SK-N-SH treated with all-trans-retinoic acid at 6 μM for 48 hours (cell line): Measurements from ENCODE around the gene NCKAP5.
A peak's percentile ranks its signal among the peaks of the same experiment; 100 is the strongest.

Experiments used
- ATAC-seq: fragments of 200-7000 bp; cut with Tn5 transposase; 3 replicates; pipeline ENCODE4 v1.9.1; 2020; ENCODE audit warnings: mild to moderate bottlenecking, moderate library complexity
- ARNTL ChIP-seq: fragments of 450-650 bp; formaldehyde crosslinking; IDR thresholded peaks from 2 replicates; pipeline ENCODE4 v1.5.0; 2020; ENCODE audit warnings: low read depth, mild to moderate bottlenecking, moderate library complexity, borderline replicate concordance
- BACH2 ChIP-seq: fragments of 250-450 bp; sonication (Bioruptor Pico); IDR thresholded peaks from 2 replicates; pipeline ENCODE4 v1.9.0; 2021; ENCODE audit warnings: mild to moderate bottlenecking, borderline replicate concordance
- ESRRG ChIP-seq: fragments of 250-450 bp; sonication (Bioruptor Pico); IDR thresholded peaks from 2 replicates; pipeline ENCODE4 v1.6.1; 2021; ENCODE audit warnings: mild to moderate bottlenecking
- GLIS3 ChIP-seq: fragments of 250-450 bp; sonication (Bioruptor Pico); IDR thresholded peaks from 2 replicates; pipeline ENCODE4 v1.5.0; 2020; ENCODE audit warnings: mild to moderate bottlenecking, moderate library complexity
- ISL1 ChIP-seq: fragments of 250-450 bp; sonication (Bioruptor Pico); IDR thresholded peaks from 2 replicates; pipeline ENCODE4 v2.1.2; 2022; ENCODE audit warnings: mild to moderate bottlenecking, moderate library complexity
- OSR1 ChIP-seq: fragments of 250-450 bp; sonication (Bioruptor Pico); IDR thresholded peaks from 2 replicates; pipeline ENCODE4 v1.8.0; 2022; ENCODE audit warnings: moderate library complexity, mild to moderate bottlenecking, inconsistent platforms
- PPARA ChIP-seq: fragments of 250-450 bp; sonication (Bioruptor Pico); IDR thresholded peaks from 2 replicates; pipeline ENCODE4 v1.5.0; 2020; ENCODE audit warnings: mild to moderate bottlenecking, borderline replicate concordance
- RARB ChIP-seq: fragments of 250-450 bp; sonication (Bioruptor Pico); IDR thresholded peaks from 2 replicates; pipeline ENCODE4 v1.8.0; 2021; ENCODE audit warnings: mild to moderate bottlenecking, moderate library complexity
- SNAI2 ChIP-seq: fragments of 250-450 bp; sonication (Bioruptor Pico); IDR thresholded peaks from 2 replicates; pipeline ENCODE4 v1.5.0; 2020; ENCODE audit warnings: mild to moderate bottlenecking, moderate library complexity
- TCF4 ChIP-seq: fragments of 250-450 bp; sonication (Bioruptor Pico); IDR thresholded peaks from 2 replicates; pipeline ENCODE4 v1.8.0; 2021; ENCODE audit warnings: mild to moderate bottlenecking, moderate library complexity, borderline replicate concordance
- TOX ChIP-seq: fragments of 250-450 bp; sonication (Bioruptor Pico); IDR thresholded peaks from 2 replicates; pipeline ENCODE4 v1.8.0; 2021; ENCODE audit warnings: mild to moderate bottlenecking, moderate library complexity, borderline replicate concordance
- ZFP3 ChIP-seq: fragments of 250-450 bp; sonication (Bioruptor Pico); IDR thresholded peaks from 2 replicates; pipeline ENCODE4 v1.5.0; 2020; ENCODE audit warnings: mild to moderate bottlenecking, moderate library complexity
- ZFP30 ChIP-seq: fragments of 450-650 bp; formaldehyde crosslinking; IDR thresholded peaks from 2 replicates; pipeline ENCODE4 v1.5.0; 2022; ENCODE audit warnings: mild to moderate bottlenecking, moderate library complexity
- ZNF565 ChIP-seq: fragments of 450-650 bp; formaldehyde crosslinking; conservative IDR thresholded peaks from 2 replicates; pipeline ENCODE4 v1.5.0; 2020; ENCODE audit warnings: low read depth, mild to moderate bottlenecking, moderate library complexity
- ZNF70 ChIP-seq: fragments of 450-650 bp; formaldehyde crosslinking; IDR thresholded peaks from 2 replicates; pipeline ENCODE4 v1.5.0; 2020; ENCODE audit warnings: mild to moderate bottlenecking, moderate library complexity
- ZNF8 ChIP-seq: fragments of 450-650 bp; formaldehyde crosslinking; IDR thresholded peaks from 2 replicates; pipeline ENCODE4 v1.5.0; 2020; ENCODE audit warnings: mild to moderate bottlenecking, moderate library complexity
- TF ChIP-seq, protein P1 (sequence below): fragments of 250-450 bp; sonication (Bioruptor Pico); IDR thresholded peaks from 2 replicates; pipeline ENCODE4 v1.5.0; 2020; ENCODE audit warnings: mild to moderate bottlenecking, moderate library complexity
- TF ChIP-seq, protein P2 (sequence below): fragments of 250-450 bp; sonication (Bioruptor Pico); IDR thresholded peaks from 2 replicates; pipeline ENCODE4 v1.8.0; 2021; ENCODE audit warnings: low read depth, mild to moderate bottlenecking, moderate library complexity, borderline replicate concordance
- TF ChIP-seq, protein P3 (sequence below): fragments of 250-450 bp; sonication (Bioruptor Pico); IDR thresholded peaks from 2 replicates; pipeline ENCODE4 v1.8.0; 2020; ENCODE audit warnings: mild to moderate bottlenecking, moderate library complexity, borderline replicate concordance

The NCKAP5 gene

DNA sequence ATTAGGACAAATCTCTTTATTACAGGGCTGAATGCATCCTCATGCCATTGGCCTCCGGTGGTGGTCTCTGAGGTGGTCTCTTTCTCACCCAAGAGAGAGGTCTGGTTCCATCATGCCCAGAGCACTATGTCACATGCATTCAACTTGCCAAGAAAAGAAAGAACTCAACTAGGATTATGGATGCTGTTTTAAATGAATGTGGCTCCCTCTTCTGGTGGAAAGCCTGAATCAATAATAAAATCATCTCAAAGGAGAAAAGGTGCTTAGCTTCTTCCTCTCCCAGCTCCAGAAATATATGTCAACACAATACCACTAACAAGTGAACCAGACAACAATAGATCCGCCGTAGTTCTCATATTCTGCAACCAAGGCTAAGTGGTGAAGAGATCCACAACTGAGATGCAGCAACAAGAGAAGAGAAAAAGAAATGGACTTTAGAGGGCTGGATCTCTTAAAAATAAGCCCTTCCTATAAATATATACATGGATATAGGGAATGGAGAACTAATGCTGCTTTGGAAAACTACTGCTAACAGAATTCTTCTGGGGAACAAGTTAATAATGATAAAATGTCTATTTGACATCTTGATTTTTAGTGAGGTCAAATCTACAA is 396.8 kb downstream of the NCKAP5 start:
- ATAC-seq, result peak; percentile 86
- TF ChIP-seq SNAI2 (no peak), OSR1 (CRISPR knock-in tag) (no peak), BACH2 (CRISPR knock-in tag) (no peak)
- TF ChIP-seq, protein P1, sequence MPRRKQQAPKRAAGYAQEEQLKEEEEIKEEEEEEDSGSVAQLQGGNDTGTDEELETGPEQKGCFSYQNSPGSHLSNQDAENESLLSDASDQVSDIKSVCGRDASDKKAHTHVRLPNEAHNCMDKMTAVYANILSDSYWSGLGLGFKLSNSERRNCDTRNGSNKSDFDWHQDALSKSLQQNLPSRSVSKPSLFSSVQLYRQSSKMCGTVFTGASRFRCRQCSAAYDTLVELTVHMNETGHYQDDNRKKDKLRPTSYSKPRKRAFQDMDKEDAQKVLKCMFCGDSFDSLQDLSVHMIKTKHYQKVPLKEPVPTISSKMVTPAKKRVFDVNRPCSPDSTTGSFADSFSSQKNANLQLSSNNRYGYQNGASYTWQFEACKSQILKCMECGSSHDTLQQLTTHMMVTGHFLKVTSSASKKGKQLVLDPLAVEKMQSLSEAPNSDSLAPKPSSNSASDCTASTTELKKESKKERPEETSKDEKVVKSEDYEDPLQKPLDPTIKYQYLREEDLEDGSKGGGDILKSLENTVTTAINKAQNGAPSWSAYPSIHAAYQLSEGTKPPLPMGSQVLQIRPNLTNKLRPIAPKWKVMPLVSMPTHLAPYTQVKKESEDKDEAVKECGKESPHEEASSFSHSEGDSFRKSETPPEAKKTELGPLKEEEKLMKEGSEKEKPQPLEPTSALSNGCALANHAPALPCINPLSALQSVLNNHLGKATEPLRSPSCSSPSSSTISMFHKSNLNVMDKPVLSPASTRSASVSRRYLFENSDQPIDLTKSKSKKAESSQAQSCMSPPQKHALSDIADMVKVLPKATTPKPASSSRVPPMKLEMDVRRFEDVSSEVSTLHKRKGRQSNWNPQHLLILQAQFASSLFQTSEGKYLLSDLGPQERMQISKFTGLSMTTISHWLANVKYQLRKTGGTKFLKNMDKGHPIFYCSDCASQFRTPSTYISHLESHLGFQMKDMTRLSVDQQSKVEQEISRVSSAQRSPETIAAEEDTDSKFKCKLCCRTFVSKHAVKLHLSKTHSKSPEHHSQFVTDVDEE (CRISPR knock-in tag), result no peak

DNA sequence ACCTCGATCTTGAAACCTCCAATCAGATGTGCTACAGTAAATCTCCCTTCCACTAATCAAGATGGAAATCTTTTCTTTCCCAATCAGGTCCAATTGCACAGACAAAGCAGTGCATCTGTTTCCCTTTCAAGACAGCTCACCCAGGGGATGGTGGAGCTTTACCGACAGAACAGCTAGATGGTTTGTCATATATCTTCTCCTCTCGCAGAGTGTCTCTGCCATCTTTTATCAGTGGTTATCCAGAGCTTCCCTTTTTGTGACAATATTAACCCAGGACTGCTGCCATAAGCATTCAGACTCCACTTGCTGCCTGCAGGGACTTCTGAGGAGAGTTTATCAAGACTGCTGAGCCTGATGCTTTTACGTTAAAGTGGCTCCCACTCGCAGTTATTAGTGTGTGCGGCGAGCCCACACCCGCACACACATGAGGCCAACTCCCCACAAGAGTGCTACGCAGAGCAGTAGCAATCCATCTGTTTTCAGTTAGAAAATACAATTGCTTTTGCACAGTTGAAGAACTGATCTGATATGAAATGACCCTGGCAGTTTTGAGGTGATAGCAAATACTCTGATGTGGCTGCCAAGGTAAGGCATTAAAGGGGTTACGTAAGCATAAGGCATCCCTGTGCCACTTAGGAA is 398.9 kb downstream of the NCKAP5 start:
- ATAC-seq, result no peak; the same call in 2 of the 3 replicates
- TF ChIP-seq, protein P1 (CRISPR knock-in tag), result peak; percentile 44; the same call in 1 of the 2 replicates
- TF ChIP-seq ZFP3 (CRISPR knock-in tag), result no peak
- TF ChIP-seq TOX (CRISPR knock-in tag), result no peak
- no peak for TF ChIP-seq SNAI2
- TF ChIP-seq TCF4, result peak; percentile 55; the same call in 1 of the 2 replicates
- no peak for TF ChIP-seq ZNF70
- TF ChIP-seq, all 23 proteins: peak for 2

GRCh38 chr2:133167990-133168389 is 400.3 kb downstream of the NCKAP5 start:
- no peak for TF ChIP-seq SNAI2
- TF ChIP-seq, protein P2, sequence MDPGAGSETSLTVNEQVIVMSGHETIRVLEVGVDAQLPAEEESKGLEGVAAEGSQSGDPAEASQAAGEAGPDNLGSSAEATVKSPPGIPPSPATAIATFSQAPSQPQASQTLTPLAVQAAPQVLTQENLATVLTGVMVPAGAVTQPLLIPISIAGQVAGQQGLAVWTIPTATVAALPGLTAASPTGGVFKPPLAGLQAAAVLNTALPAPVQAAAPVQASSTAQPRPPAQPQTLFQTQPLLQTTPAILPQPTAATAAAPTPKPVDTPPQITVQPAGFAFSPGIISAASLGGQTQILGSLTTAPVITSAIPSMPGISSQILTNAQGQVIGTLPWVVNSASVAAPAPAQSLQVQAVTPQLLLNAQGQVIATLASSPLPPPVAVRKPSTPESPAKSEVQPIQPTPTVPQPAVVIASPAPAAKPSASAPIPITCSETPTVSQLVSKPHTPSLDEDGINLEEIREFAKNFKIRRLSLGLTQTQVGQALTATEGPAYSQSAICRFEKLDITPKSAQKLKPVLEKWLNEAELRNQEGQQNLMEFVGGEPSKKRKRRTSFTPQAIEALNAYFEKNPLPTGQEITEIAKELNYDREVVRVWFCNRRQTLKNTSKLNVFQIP (CRISPR knock-in tag), result no peak
- no peak for ATAC-seq

DNA sequence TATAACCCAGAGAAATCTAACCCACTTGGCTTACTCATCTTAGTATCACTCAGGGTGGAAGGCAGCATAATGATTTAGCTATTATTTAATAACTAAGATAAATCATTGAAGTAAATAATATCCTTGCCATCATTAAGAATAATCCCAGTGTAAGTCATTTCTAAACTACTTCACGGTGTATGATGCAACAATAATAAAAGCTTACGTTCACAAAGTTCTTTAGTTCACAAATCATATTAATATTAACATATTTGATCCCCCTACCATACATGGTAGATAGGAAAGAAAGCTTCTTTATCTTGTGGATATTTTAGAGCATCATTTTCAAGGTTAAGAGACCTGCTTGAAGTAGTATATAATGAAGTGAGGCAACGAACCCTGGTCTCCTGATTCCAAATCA is 401.0 kb downstream of the NCKAP5 start:
- no peak for ATAC-seq
- TF ChIP-seq OSR1 (CRISPR knock-in tag) (no peak), ESRRG (CRISPR knock-in tag) (no peak), ZNF8 (CRISPR knock-in tag) (no peak), RARB (CRISPR knock-in tag) (no peak), ARNTL (CRISPR knock-in tag) (no peak), TCF4 (no peak), BACH2 (CRISPR knock-in tag) (no peak), PPARA (no peak), ZNF565 (no peak), ZFP3 (CRISPR knock-in tag) (no peak), GLIS3 (CRISPR knock-in tag) (no peak), TOX (CRISPR knock-in tag) (no peak), ISL1 (CRISPR knock-in tag) (no peak), SNAI2 (no peak), ZFP30 (no peak)
- TF ChIP-seq, protein P2 (CRISPR knock-in tag), result no peak
- TF ChIP-seq, protein P3, sequence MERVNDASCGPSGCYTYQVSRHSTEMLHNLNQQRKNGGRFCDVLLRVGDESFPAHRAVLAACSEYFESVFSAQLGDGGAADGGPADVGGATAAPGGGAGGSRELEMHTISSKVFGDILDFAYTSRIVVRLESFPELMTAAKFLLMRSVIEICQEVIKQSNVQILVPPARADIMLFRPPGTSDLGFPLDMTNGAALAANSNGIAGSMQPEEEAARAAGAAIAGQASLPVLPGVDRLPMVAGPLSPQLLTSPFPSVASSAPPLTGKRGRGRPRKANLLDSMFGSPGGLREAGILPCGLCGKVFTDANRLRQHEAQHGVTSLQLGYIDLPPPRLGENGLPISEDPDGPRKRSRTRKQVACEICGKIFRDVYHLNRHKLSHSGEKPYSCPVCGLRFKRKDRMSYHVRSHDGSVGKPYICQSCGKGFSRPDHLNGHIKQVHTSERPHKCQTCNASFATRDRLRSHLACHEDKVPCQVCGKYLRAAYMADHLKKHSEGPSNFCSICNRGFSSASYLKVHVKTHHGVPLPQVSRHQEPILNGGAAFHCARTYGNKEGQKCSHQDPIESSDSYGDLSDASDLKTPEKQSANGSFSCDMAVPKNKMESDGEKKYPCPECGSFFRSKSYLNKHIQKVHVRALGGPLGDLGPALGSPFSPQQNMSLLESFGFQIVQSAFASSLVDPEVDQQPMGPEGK (CRISPR knock-in tag), result no peak
- TF ChIP-seq, protein P1 (CRISPR knock-in tag), result no peak
